Heart left ventricle (tissue), 16 donors: ENCODE data around the gene IGF1R. TPM values are rescaled to one million over a fixed set of nuclear protein-coding genes. Genes with fewer than 3 reads are reported as not detected.

Experiments used
- ATAC-seq, 4 donors: fragments of 200-7000 bp; cut with Tn5 transposase; one replicate each; pipeline ENCODE4 v1.9.1; 2020 to 2022; ENCODE audit warnings: moderate library complexity in 4 of 4, mild to moderate bottlenecking in 3 of 4, moderate number of reproducible peaks in 1 of 4
- DNase-seq, 5 donors: peaks; one replicate each; pipeline ENCODE4 v3.0.0-alpha.2; 2020
- H3K27ac ChIP-seq, 12 donors: fragments of 200-600 bp; sonication (generic) in 4 of 12; one replicate each; pipeline versions ENCODE4 v1.5.0 to v1.8.0; 2016 to 2022; ENCODE audit warnings: mild to moderate bottlenecking in 2 of 12
- H3K27me3 ChIP-seq, 9 donors: fragments of 200-600 bp; sonication (generic) in 2 of 9; one replicate each; pipeline versions ENCODE4 v1.5.1 to v1.8.0; 2016 to 2022; ENCODE audit warnings: mild to moderate bottlenecking in 3 of 9
- H3K36me3 ChIP-seq, 9 donors: fragments of 200-600 bp; sonication (generic) in 2 of 9; one replicate each; pipeline versions ENCODE4 v1.5.0 to v1.8.0; 2018 to 2022; ENCODE audit warnings: mild to moderate bottlenecking in 2 of 9
- H3K4me1 ChIP-seq, 12 donors: fragments of 200-600 bp; sonication (generic) in 4 of 12; one replicate each; pipeline versions ENCODE4 v1.5.0 to v1.8.0; 2016 to 2022; ENCODE audit warnings: mild to moderate bottlenecking in 3 of 12
- H3K4me3 ChIP-seq, 12 donors: fragments of 200-600 bp; sonication (generic) in 4 of 12; one replicate each; pipeline versions ENCODE4 v1.5.0 to v1.8.0; 2017 to 2022; ENCODE audit warnings: mild to moderate bottlenecking in 9 of 12, moderate library complexity in 4 of 12
- H3K9me3 ChIP-seq, 12 donors: fragments of 200-600 bp; sonication (generic) in 4 of 12; one replicate each; pipeline versions ENCODE4 v1.5.0 to v1.8.0; 2016 to 2022; ENCODE audit warnings: mild to moderate bottlenecking in 1 of 12
- POLR2A ChIP-seq, 2 donors: fragments of 450-650 bp; IDR thresholded peaks; one replicate each; pipeline ENCODE4 v1.6.1; 2017; ENCODE audit warnings: antibody characterized with exemption in 2 of 2, mild to moderate bottlenecking in 2 of 2, moderate library complexity in 2 of 2
- whole genome bisulfite sequencing, 4 donors: extraction: QIAGEN DNeasy Blood & Tissue Kit in 2 of 4; methylation state at CpG; one replicate each; pipeline versions ENCODE4 v1.1.5 to v1.1.7; 2013 to 2018; 5-methylcytosine and 5-hydroxymethylcytosine counted together
- intact Hi-C, 10 donors: fragments of 100-400 bp; cut with DNase I; formaldehyde crosslinking; loops; one replicate each; pipeline versions ENCODE4 v1.11.1 to v1.14.2; 2022
- polyA plus RNA-seq, 2 donors: library from polyadenylated mRNA; stranded (reverse); fragments of 200-250 nt; gene quantifications; one replicate each; pipeline ENCODE4 v1.2.3, GENCODE V29; 2013
- total RNA-seq, 9 donors: library from RNA; depleted of rRNA in 2 of 9; stranded (reverse); fragments of >200 nt in 2 of 9; fragmentation: NEBNext Ultra II Directional in 3 of 9; extraction: Animal tissue kit (Norgen Biotek cat#: 25700) in 3 of 9; gene quantifications; one replicate each; pipeline versions ENCODE4 v1.1.0 to v1.2.4, GENCODE V29; 2016 to 2023
- TF ChIP-seq, protein P1 (sequence below), 12 donors: fragments of 200-600 bp; sonication (generic) in 4 of 12; IDR thresholded peaks; one replicate each; pipeline versions ENCODE4 v1.5.0 to v1.8.0; 2018 to 2022; ENCODE audit warnings: antibody characterized with exemption in 12 of 12, mild to moderate bottlenecking in 5 of 12
- donor health status: ischemic (EF 13 %, LVEDD 7.1; RV severe dilation, severe dysfunction).
- donor health status: healthy with polysubstance abuse.
- donor health status: DM: no; HTN: yes; CAD: no.
- donor health status: DM: no; HTN: no; CAD: no.
- donor health status: ischemic (EF 25% LVEDD 6.9; RV normal size, moderate dysfunction).
- donor health status: ischemic (EF 25% LVEDD 5.7; RV mildly dilated, moderate dysfunction).
- donor health status: healthy.
- donor health status: DM: yes; HTN: yes; CAD: no.
- donor health status: ischemic (EF 35%, LVEDD 5.7; RV mildly dilated, moderate dysfunction).
- donor health status: nonischemic (EF 11% LVEDD 7.7; RV severe dilation, severe dysfunction).
- donor health status: DM: yes; HTN: yes; CAD: no.
- donor health status: PGD.
- donor health status: ischemic (EF 29% LVEDD 5.4; RV normal size, mild dysfunction).
- donor health status: nonischemic (EF 23%, LVEDD 6.1; RV moderate dilation, normal function).

The IGF1R gene
- total and polyA plus RNA-seq, 11 donors, result 7.4 to 93.1 (median 40.5) TPM

GRCh38 chr15:98951493-98952320 is 303.4 kb downstream of the IGF1R start:
- TF ChIP-seq, protein P1, sequence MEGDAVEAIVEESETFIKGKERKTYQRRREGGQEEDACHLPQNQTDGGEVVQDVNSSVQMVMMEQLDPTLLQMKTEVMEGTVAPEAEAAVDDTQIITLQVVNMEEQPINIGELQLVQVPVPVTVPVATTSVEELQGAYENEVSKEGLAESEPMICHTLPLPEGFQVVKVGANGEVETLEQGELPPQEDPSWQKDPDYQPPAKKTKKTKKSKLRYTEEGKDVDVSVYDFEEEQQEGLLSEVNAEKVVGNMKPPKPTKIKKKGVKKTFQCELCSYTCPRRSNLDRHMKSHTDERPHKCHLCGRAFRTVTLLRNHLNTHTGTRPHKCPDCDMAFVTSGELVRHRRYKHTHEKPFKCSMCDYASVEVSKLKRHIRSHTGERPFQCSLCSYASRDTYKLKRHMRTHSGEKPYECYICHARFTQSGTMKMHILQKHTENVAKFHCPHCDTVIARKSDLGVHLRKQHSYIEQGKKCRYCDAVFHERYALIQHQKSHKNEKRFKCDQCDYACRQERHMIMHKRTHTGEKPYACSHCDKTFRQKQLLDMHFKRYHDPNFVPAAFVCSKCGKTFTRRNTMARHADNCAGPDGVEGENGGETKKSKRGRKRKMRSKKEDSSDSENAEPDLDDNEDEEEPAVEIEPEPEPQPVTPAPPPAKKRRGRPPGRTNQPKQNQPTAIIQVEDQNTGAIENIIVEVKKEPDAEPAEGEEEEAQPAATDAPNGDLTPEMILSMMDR (IDR thresholded peaks at IDR 0.05), result no peak
- TF ChIP-seq POLR2A (IDR thresholded peaks at IDR 0.05), result no peak
- Histone ChIP-seq H3K4me3 (no peak overlapping the region), H3K27ac (peak overlapping the region in 7 of 12 donors; percentile 11 to 90 (median 48)), H3K27me3 (no peaks in the 10 kb centered on the region), H3K4me1 (peaks cover 0 to 65% (median 39%) of the 10 kb centered on the region in 12 donors), H3K36me3 (peaks cover 0 to 53% (median 27%) of the 10 kb centered on the region in 9 donors), H3K9me3 (no peaks in the 10 kb centered on the region)
- DNase-seq, result no peak
- intact Hi-C loops, result loop anchor here in 2 of 10 donors (10.0 kb wide), 1 partner anchor 103 kb away; no protein-coding TSS in a partner anchor
- WGBS, 4 donors, result 76 to 81% (median 78%) methylated on average over 19 of the region's 19 CpGs
- no peak for ATAC-seq

DNA sequence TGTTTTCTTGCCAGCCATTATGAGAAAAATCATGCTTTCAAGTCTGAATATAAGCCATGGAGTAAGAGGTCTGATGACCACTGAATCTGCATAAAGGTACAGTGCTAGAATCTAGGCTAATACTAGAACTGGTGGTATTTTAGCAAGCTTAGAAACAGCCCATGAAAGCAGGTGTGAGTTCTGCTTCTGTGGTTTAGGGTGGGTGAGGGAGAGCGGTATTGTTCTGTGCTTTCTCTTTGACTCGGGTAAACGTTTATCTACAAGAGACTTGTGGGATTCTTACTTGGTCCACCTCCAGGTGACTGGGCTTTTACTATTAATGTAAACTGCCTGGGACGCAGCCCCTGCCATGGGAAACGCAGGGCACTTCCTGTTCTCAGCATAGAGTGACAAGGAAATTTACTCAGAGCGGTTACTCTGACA is 304.1 kb downstream of the IGF1R start:
- H3K4me3 ChIP-seq, result no peak overlapping the region
- H3K27ac ChIP-seq, result peak overlapping the region in 8 of 12 donors; percentile 20 to 90 (median 75)
- H3K9me3 ChIP-seq, result no peaks in the 10 kb centered on the region
- WGBS, 4 donors, result 60 to 74% (median 61%) methylated on average over 6 of the region's 6 CpGs
- no peaks in the 10 kb centered on the region for H3K27me3 ChIP-seq
- no peak for TF ChIP-seq POLR2A (IDR thresholded peaks at IDR 0.05)
- no peak for DNase-seq
- H3K36me3 ChIP-seq, result peaks cover 0 to 56% (median 33%) of the 10 kb centered on the region in 9 donors
- no peak for ATAC-seq
- peaks cover 0 to 59% (median 35%) of the 10 kb centered on the region in 12 donors for H3K4me1 ChIP-seq
- intact Hi-C loops, result loop anchor here in 2 of 10 donors (10.0 kb wide), 1 partner anchor 102 kb away; no protein-coding TSS in a partner anchor

DNA sequence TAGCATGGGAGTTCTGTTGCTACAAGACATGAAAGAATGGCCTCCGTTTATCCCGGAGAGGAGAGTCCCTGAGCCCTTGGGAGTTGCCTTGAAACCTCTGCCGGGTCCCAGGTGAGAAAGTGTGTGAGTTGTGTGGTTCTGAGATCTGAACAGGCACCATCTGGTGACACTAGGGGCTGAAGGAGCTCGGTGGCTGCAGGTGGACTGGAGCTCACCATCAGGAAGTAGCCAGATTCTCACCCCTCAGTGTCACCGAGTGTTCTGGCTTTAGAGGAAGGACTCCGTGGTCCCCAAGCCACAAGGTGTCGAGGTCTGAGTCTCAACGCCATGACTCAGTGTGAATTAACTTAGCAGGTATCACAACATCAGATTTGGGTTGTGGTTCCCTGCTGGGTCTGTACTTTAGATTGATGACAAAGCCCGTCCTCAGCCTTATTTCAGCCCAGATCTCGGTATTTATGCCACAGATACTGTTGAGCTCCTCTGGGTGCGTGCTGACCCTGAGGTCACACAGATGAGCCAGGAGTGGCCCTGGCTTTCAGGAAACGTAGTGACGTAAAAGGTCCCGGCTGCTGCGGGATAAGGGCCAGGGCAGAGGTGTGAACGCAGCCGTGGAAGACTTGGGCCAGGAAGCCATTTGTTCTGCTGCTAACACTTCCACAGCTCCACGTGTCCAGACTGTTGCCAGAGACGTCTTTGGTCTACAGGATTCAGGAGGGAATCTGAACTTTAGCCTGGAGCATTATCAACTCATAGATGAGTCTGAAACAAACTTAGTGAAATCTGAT is 304.9 kb downstream of the IGF1R start:
- no peaks in the 10 kb centered on the region for H3K27me3 ChIP-seq
- H3K27ac ChIP-seq, result peak overlapping the region; percentile 58 to 90 (median 81)
- peaks cover 0 to 59% (median 34%) of the 10 kb centered on the region in 12 donors for H3K4me1 ChIP-seq
- H3K36me3 ChIP-seq, result peaks cover 0 to 64% (median 41%) of the 10 kb centered on the region in 9 donors
- DNase-seq (peak in 2 of 5 donors; percentile 53 to 62), ATAC-seq (peak in 3 of 4 donors; percentile 23 to 49 (median 35))
- no peak for TF ChIP-seq POLR2A (IDR thresholded peaks at IDR 0.05)
- TF ChIP-seq, protein P1 (IDR thresholded peaks at IDR 0.05), result no peak
- intact Hi-C loops, result loop anchor here in 2 of 10 donors (10.0 kb wide), 1 partner anchor 102 kb away; no protein-coding TSS in a partner anchor
- WGBS, 4 donors, result 63 to 80% (median 71%) methylated on average over 19 of the region's 19 CpGs
- no peak overlapping the region for H3K4me3 ChIP-seq
- H3K9me3 ChIP-seq, result no peaks in the 10 kb centered on the region

- Histone ChIP-seq H3K27me3 (no peaks in the 10 kb centered on the region), H3K36me3 (peaks cover 0 to 66% (median 40%) of the 10 kb centered on the region in 9 donors), H3K4me3 (no peak overlapping the region), H3K9me3 (no peaks in the 10 kb centered on the region), H3K27ac (peak overlapping the region; percentile 58 to 90 (median 81)), H3K4me1 (peaks cover 0 to 59% (median 34%) of the 10 kb centered on the region in 12 donors)
- no peak for TF ChIP-seq POLR2A (IDR thresholded peaks at IDR 0.05)
- TF ChIP-seq, protein P1 (IDR thresholded peaks at IDR 0.05), result no peak
- 61 to 83% (median 66%) methylated on average over 15 to 16 of the region's 16 CpGs for WGBS, 4 donors
- intact Hi-C loops, result loop anchor here in 2 of 10 donors (10.0 kb wide), 1 partner anchor 101 kb away; no protein-coding TSS in a partner anchor
- ATAC-seq, result peak; percentile 13 to 39 (median 18)
- DNase-seq, result peak in 1 of 5 donors; percentile 32
Measured at GRCh38 chr15:98953968-98954367, 305.6 kb downstream of the IGF1R start.
